Measurements from ENCODE around the gene BTBD16. TPM values are rescaled to one million over a fixed set of nuclear protein-coding genes. Genes with fewer than 3 reads are reported as not detected.

Gene BTBD16
- total RNA-seq, 6 donors from 2014 or later = 0.20 to 1.8 (median 0.91) TPM; not detected in 3

- H3K36me3 ChIP-seq = no peaks in the 10 kb centered on the region
- H3K9me3 ChIP-seq = no peaks in the 10 kb centered on the region
- H3K27ac ChIP-seq = no peak overlapping the region
- no peak overlapping the region for H3K4me3 ChIP-seq
- H3K27me3 ChIP-seq = no peaks in the 10 kb centered on the region
- DNase-seq (no peak), ATAC-seq (ENCODE audit: low FRiP score in 2 of 2) (no peak)
- 81 to 94% methylated on average over 3 to 4 of the region's 4 CpGs for WGBS, 2 donors
- H3K4me1 ChIP-seq = no peaks in the 10 kb centered on the region
- TF ChIP-seq POLR2A (IDR thresholded peaks at IDR 0.05) = no peak
- TF ChIP-seq POLR2AphosphoS5 (IDR thresholded peaks at IDR 0.05) = no peak
- no peak for TF ChIP-seq CTCF (IDR thresholded peaks at IDR 0.05)
- TF ChIP-seq EP300 (IDR thresholded peaks at IDR 0.05) = no peak
These were observed 77.4 kb downstream of the BTBD16 start for GRCh38 chr10:122348512-122348911.

- Histone ChIP-seq H3K36me3 (no peaks in the 10 kb centered on the region), H3K9me3 (no peaks in the 10 kb centered on the region), H3K4me1 (no peaks in the 10 kb centered on the region), H3K27me3 (no peaks in the 10 kb centered on the region), H3K4me3 (no peak overlapping the region), H3K27ac (no peak overlapping the region)
- 80 to 85% methylated on average over 7 of the region's 7 CpGs for WGBS, 2 donors
- no peak for DNase-seq
- no peak for ATAC-seq (ENCODE audit: low FRiP score in 2 of 2)
- TF ChIP-seq POLR2A (IDR thresholded peaks at IDR 0.05) (no peak), POLR2AphosphoS5 (IDR thresholded peaks at IDR 0.05) (no peak), CTCF (IDR thresholded peaks at IDR 0.05) (no peak), EP300 (IDR thresholded peaks at IDR 0.05) (no peak)
These were observed 77.9 kb downstream of the BTBD16 start for GRCh38 chr10:122348935-122349361.

GRCh38 chr10:122349758-122350369 lies 78.8 kb downstream of the BTBD16 start:
- Histone ChIP-seq H3K27ac (no peak overlapping the region), H3K27me3 (no peaks in the 10 kb centered on the region), H3K36me3 (no peaks in the 10 kb centered on the region), H3K4me1 (no peaks in the 10 kb centered on the region), H3K9me3 (no peaks in the 10 kb centered on the region), H3K4me3 (no peak overlapping the region)
- no peak for DNase-seq
- ATAC-seq (ENCODE audit: low FRiP score in 2 of 2) = no peak
- WGBS, 2 donors = 74 to 85% methylated on average over 3 of the region's 3 CpGs
- TF ChIP-seq CTCF (IDR thresholded peaks at IDR 0.05) (no peak), POLR2A (IDR thresholded peaks at IDR 0.05) (no peak), EP300 (IDR thresholded peaks at IDR 0.05) (no peak), POLR2AphosphoS5 (IDR thresholded peaks at IDR 0.05) (no peak)

GRCh38 chr10:122350893-122351292 lies 79.8 kb downstream of the BTBD16 start:
- ATAC-seq (ENCODE audit: low FRiP score in 2 of 2) = no peak
- TF ChIP-seq POLR2AphosphoS5 (IDR thresholded peaks at IDR 0.05) = no peak
- no peak for TF ChIP-seq CTCF (IDR thresholded peaks at IDR 0.05)
- TF ChIP-seq POLR2A (IDR thresholded peaks at IDR 0.05) = no peak
- TF ChIP-seq EP300 (IDR thresholded peaks at IDR 0.05) = no peak
- WGBS, 2 donors = 78 to 79% methylated on average over 12 of the region's 12 CpGs
- no peaks in the 10 kb centered on the region for H3K36me3 ChIP-seq
- H3K27me3 ChIP-seq = no peaks in the 10 kb centered on the region
- no peak overlapping the region for H3K27ac ChIP-seq
- DNase-seq = no peak
- H3K4me3 ChIP-seq = no peak overlapping the region
- no peaks in the 10 kb centered on the region for H3K9me3 ChIP-seq
- H3K4me1 ChIP-seq = no peaks in the 10 kb centered on the region
